Spleen (tissue), 11 donors: ENCODE data around the gene ABI2. TPM values are rescaled to one million over a fixed set of nuclear protein-coding genes. Genes with fewer than 3 reads are reported as not detected.

Experiments
- DNase-seq: peaks from one replicate; pipeline ENCODE4 v3.0.0-alpha.2; 2020
- H3K27ac ChIP-seq, 8 donors: fragments of 200-600 bp; sonication (generic) in 7 of 8; 1 replicate in 4 of 8; 2 replicates in 4 of 8; pipeline versions ENCODE4 v1.5.0 to v1.8.0; 2016 to 2021; ENCODE audit warnings: inconsistent platforms in 4 of 8, mild to moderate bottlenecking in 4 of 8, moderate library complexity in 1 of 8
- H3K27me3 ChIP-seq, 7 donors: fragments of 200-600 bp; sonication (generic) in 6 of 7; replicated peaks in 1 of 7; 1 replicate in 4 of 7; 2 replicates in 3 of 7; pipeline versions ENCODE4 v1.5.0 to v1.8.0; 2016 to 2021; ENCODE audit warnings: inconsistent platforms in 3 of 7, mild to moderate bottlenecking in 1 of 7
- H3K36me3 ChIP-seq, 6 donors: fragments of 200-600 bp; sonication (generic) in 5 of 6; 1 replicate in 4 of 6; 2 replicates in 2 of 6; pipeline versions ENCODE4 v1.5.0 to v1.8.0; 2016 to 2021; ENCODE audit warnings: inconsistent platforms in 2 of 6
- H3K4me1 ChIP-seq, 6 donors: fragments of 200-600 bp; sonication (generic) in 5 of 6; 1 replicate in 3 of 6; 2 replicates in 3 of 6; pipeline versions ENCODE4 v1.5.0 to v1.8.0; 2016 to 2021; ENCODE audit warnings: inconsistent platforms in 3 of 6
- H3K4me3 ChIP-seq, 8 donors: fragments of 200-600 bp; sonication (generic) in 7 of 8; 1 replicate in 4 of 8; 2 replicates in 4 of 8; pipeline versions ENCODE4 v1.5.0 to v1.8.0; 2016 to 2021; ENCODE audit warnings: inconsistent platforms in 4 of 8, mild to moderate bottlenecking in 4 of 8, moderate library complexity in 2 of 8
- H3K9me3 ChIP-seq, 8 donors: fragments of 200-600 bp; sonication (generic) in 7 of 8; 1 replicate in 4 of 8; 2 replicates in 4 of 8; pipeline versions ENCODE4 v1.5.0 to v1.8.0; 2016 to 2021; ENCODE audit warnings: inconsistent platforms in 4 of 8
- CTCF ChIP-seq, 11 experiments: fragments of 200-600 bp in 7 of 11; fragments of 450-650 bp in 4 of 11; sonication (generic) in 4 of 11; IDR thresholded peaks in 8 of 11; conservative IDR thresholded peaks in 3 of 11; 1 replicate in 7 of 11; 2 replicates in 4 of 11; pipeline versions ENCODE4 v1.4.0 to v1.8.0; 2016 to 2021; ENCODE audit warnings: antibody characterized with exemption in 11 of 11, inconsistent platforms in 4 of 11, mild to moderate bottlenecking in 1 of 11
- POLR2A ChIP-seq, 3 donors: fragments of 450-650 bp; IDR thresholded peaks; one replicate each; pipeline ENCODE4 v1.5.1; 2017; ENCODE audit warnings: antibody characterized with exemption in 3 of 3, mild to moderate bottlenecking in 1 of 3
- POLR2AphosphoS5 ChIP-seq, 3 donors: sonication (generic); formaldehyde crosslinking; IDR thresholded peaks; one replicate each; pipeline ENCODE4 v1.5.1; 2017; ENCODE audit warnings: antibody characterized with exemption in 3 of 3
- WGBS, 5 donors: extraction: QIAGEN DNeasy Blood & Tissue Kit in 3 of 5; methylation state at CpG; one replicate each; pipeline versions ENCODE4 v1.1.5 to v1.1.7; 2013 to 2018; 5-methylcytosine and 5-hydroxymethylcytosine counted together
- intact Hi-C: fragments of 100-400 bp; cut with DNase I; formaldehyde crosslinking; loops from one replicate; pipeline ENCODE4 v1.15.0; 2023; ENCODE audit warnings: low total_unique reads
- polyA plus RNA-seq, 3 donors: library from polyadenylated mRNA; stranded (reverse); fragments of 200-250 nt; gene quantifications; one replicate each; pipeline ENCODE4 v1.2.1, GENCODE V29; 2013
- total RNA-seq, 7 donors: library from RNA; depleted of rRNA in 3 of 7; stranded (reverse); fragments of >200 nt in 3 of 7; fragmentation: NEBNext Ultra II Directional in 4 of 7; extraction: Animal tissue kit (Norgen Biotek cat#: 25700) in 4 of 7; gene quantifications; one replicate each; pipeline versions ENCODE4 v1.1.0 to v1.2.1, GENCODE V29; 2016 to 2021
- donor health status: healthy with polysubstance abuse.
- donor health status: DM: no; HTN: no; CAD: no; lungs with moderate emphysema.
- donor health status: DM: no; HTN: no; CAD: no.
- donor health status: Bipolar disorder and iron deficiency.
- donor health status: healthy.
- donor health status: DM: no; HTN: no; CAD: no.
- donor health status: DM: yes; HTN: yes; CAD: no.

The ABI2 gene
- total and polyA plus RNA-seq, 10 donors, result 6.0 to 46.9 (median 33.7) TPM

- Histone ChIP-seq H3K27ac (no peak overlapping the region), H3K27me3 (no peaks in the 10 kb centered on the region), H3K36me3 (peaks cover 0 to 86% (median 6%) of the 10 kb centered on the region in 6 donors), H3K4me3 (no peak overlapping the region), H3K4me1 (peaks cover 0 to 14% (median 0%) of the 10 kb centered on the region in 6 donors), H3K9me3 (no peaks in the 10 kb centered on the region)
- intact Hi-C loops, result no loop called here
- TF ChIP-seq POLR2A (IDR thresholded peaks at IDR 0.05) (no peak), CTCF (IDR thresholded peaks at IDR 0.05 in 8 of 11, conservative IDR thresholded peaks at IDR 0.05 in 3 of 11) (no peak), POLR2AphosphoS5 (IDR thresholded peaks at IDR 0.05) (no peak)
- WGBS, 5 donors, result 79 to 97% (median 86%) methylated on average over 4 of the region's 4 CpGs
- DNase-seq, result no peak
Measured at GRCh38 chr2:203440671-203441070, 112.5 kb downstream of the ABI2 start.

GRCh38 chr2:203441463-203441862 is 113.3 kb downstream of the ABI2 start:
- intact Hi-C loops, result no loop called here
- Histone ChIP-seq H3K4me3 (no peak overlapping the region), H3K9me3 (no peaks in the 10 kb centered on the region), H3K27ac (no peak overlapping the region), H3K27me3 (no peaks in the 10 kb centered on the region), H3K4me1 (peaks cover 0 to 16% (median 0%) of the 10 kb centered on the region in 6 donors), H3K36me3 (peaks cover 0 to 90% (median 8%) of the 10 kb centered on the region in 6 donors)
- 68 to 87% (median 79%) methylated on average over 3 of the region's 3 CpGs for WGBS, 5 donors
- no peak for DNase-seq
- TF ChIP-seq POLR2AphosphoS5 (IDR thresholded peaks at IDR 0.05) (no peak), POLR2A (IDR thresholded peaks at IDR 0.05) (no peak), CTCF (IDR thresholded peaks at IDR 0.05 in 8 of 11, conservative IDR thresholded peaks at IDR 0.05 in 3 of 11) (no peak)

- peaks cover 0 to 97% (median 8%) of the 10 kb centered on the region in 6 donors for H3K36me3 ChIP-seq
- peaks cover 0 to 16% (median 0%) of the 10 kb centered on the region in 6 donors for H3K4me1 ChIP-seq
- H3K27me3 ChIP-seq, result no peaks in the 10 kb centered on the region
- WGBS, 5 donors, result 75 to 87% (median 83%) methylated on average over 5 of the region's 5 CpGs
- H3K27ac ChIP-seq, result no peak overlapping the region
- H3K4me3 ChIP-seq, result no peak overlapping the region
- no peak for DNase-seq
- TF ChIP-seq CTCF (IDR thresholded peaks at IDR 0.05 in 8 of 11, conservative IDR thresholded peaks at IDR 0.05 in 3 of 11) (no peak), POLR2AphosphoS5 (IDR thresholded peaks at IDR 0.05) (no peak), POLR2A (IDR thresholded peaks at IDR 0.05) (no peak)
- intact Hi-C loops, result no loop called here
- H3K9me3 ChIP-seq, result no peaks in the 10 kb centered on the region
Measured at GRCh38 chr2:203442463-203442862, 114.3 kb downstream of the ABI2 start.

GRCh38 chr2:203444738-203445137 is 116.5 kb downstream of the ABI2 start:
- no peak for TF ChIP-seq POLR2AphosphoS5 (IDR thresholded peaks at IDR 0.05)
- no peak for TF ChIP-seq CTCF (IDR thresholded peaks at IDR 0.05 in 8 of 11, conservative IDR thresholded peaks at IDR 0.05 in 3 of 11)
- TF ChIP-seq POLR2A (IDR thresholded peaks at IDR 0.05), result no peak
- DNase-seq, result no peak
- 74 to 87% (median 84%) methylated on average over 7 of the region's 7 CpGs for WGBS, 5 donors
- H3K4me3 ChIP-seq, result no peak overlapping the region
- peaks cover 0 to 16% (median 0%) of the 10 kb centered on the region in 6 donors for H3K4me1 ChIP-seq
- peaks cover 0 to 96% (median 9%) of the 10 kb centered on the region in 6 donors for H3K36me3 ChIP-seq
- intact Hi-C loops, result no loop called here
- H3K9me3 ChIP-seq, result no peaks in the 10 kb centered on the region
- H3K27me3 ChIP-seq, result no peaks in the 10 kb centered on the region
- H3K27ac ChIP-seq, result no peak overlapping the region
